HG03469 (cell line): ENCODE results near the gene TMEM247.

Experiments
- ATAC-seq: cut with Tn5 transposase; IDR thresholded peaks from one replicate; pipeline ENCODE4 v1.9.1; 2021; ENCODE audit warnings: mild to moderate bottlenecking, moderate library complexity, moderate number of reproducible peaks; ENCODE audit not compliant: unreplicated experiment

TMEM247 gene

GRCh38 chr2:46488389-46488788 is 9.0 kb downstream of the TMEM247 start:
- ATAC-seq, result no peak

DNA sequence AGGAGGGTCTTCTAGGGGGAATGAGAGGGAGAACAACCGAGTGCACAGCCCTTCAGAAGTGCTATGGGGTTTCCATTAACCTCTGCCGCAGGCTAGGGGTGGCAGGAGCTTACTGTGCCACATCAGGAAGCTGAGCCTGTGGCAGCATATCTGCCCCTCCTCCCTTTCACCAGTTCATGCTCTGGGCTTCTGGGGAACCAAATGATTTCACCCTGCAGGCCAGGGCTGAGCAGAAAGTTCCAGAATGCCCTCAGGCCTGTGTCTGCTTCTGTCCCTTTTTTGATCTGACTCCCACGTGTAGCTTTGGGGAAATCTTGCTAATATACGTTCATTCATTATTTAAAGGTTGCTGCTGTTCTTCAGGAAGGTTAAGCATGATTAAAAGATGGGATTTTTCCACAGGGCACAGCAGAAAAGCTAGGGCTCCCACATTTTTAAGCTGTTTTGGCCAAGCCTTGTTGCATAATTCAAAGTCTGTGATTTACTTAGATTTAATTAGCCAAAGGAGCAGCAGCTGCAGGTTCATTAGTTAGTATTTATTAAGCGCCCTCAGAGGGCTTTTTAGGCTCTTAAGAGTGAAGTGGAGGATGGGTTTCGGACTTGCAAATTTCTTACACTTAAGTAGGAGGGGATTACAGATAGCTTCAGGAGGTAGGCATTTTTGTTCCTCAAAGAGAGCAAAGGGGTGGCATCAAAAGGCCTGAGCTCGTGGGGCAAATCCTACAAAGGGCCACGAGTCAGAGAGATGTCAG is 10.2 kb downstream of the TMEM247 start:
- no peak for ATAC-seq

- ATAC-seq, result no peak
Measured at GRCh38 chr2:46490521-46491141, 11.3 kb downstream of the TMEM247 start.

GRCh38 chr2:46492301-46492700 is 12.9 kb downstream of the TMEM247 start:
- ATAC-seq, result no peak

DNA sequence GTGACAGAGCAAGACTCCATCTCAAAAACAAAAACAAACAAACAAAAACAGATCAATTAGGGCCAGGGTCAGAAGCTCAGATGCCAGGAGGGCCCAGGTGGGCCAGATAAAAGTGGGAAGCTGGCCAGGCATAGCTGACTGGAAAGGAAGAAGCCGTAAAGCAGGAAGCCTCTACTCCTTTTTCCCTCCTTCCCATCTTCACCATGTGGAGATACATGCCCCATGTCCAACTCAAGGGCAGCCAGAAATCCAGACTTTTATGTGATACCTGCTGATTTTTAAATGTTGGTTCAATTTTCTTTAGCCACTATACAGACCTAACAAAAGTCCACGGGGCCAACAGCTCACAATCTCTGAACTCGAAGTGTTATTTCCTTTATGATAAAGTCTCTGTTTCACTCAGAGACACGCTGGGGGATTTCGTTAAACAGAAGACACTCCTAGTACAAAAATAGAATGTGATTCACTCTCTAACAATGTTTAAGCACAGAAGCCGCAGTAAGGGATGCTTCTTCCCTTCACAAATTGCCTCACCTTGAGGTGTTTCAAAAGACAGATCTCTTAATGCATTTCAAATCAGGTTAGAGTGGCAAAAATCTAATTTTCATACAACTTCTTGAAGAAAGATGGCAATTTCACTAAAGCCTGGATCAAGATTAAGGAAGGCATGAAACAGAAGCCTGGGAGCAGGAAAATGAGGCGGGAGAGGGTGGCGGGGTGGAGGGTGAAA is 14.0 kb downstream of the TMEM247 start:
- ATAC-seq, result peak; percentile 63

GRCh38 chr2:46493971-46494250 is 14.5 kb downstream of the TMEM247 start:
- ATAC-seq, result no peak

GRCh38 chr2:46494596-46494995 is 15.2 kb downstream of the TMEM247 start:
- ATAC-seq, result no peak

DNA sequence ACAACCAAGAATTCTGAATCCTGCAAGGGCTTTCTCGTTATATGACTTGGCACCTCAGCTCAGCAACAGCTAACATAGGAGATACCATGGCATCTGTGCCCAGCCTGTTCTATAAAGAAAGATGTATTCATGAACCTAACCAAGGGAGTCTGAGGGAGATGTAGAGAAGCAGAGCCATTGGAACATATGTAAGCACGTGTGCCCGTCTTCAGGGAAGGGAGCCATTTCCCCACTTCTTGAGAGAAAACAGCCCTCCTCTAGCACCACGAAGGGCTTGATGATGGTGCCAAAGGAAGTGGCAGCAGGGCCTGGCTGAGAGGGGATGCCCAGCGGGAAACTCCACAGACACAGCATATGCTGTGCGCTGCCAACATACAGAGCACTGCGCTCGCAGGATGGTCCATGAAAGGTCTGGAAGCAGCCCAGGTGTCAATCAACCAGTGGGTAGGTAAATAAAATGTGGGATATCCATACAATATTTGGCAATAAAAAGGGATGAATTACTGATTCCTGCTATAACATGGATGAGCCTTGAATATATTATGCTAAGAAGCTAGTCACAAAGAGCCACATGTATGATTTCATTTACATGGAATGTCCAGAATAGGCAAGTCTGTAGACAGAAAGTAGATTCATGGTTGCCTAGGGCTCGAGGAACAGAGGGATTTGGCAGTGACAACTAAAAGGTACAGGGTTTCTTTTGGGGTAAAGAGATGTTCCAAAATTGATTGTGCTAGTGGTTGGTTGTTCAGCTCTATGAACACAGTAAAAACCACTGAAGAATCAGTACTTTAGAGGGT is 16.1 kb downstream of the TMEM247 start:
- no peak for ATAC-seq

DNA sequence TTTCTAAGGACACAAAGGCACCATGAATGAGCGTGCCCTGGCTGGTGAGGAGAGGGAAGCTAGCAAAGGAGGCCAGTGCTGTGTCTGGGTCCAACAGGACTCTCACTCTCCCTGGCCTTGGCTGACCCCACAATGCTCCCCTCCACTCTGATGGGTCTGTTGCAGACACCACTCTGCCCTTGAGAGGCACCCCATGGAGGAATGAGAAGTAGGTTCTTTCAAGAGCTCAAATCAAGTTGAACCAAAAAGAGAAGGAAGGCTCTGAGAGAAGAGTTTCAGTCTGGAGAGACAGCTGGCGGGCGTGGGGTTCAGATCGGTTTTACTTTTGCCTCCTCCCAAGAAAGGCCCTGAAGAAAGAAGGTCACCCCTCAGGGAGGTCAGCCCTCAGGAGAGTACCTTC is 18.4 kb downstream of the TMEM247 start:
- no peak for ATAC-seq

DNA sequence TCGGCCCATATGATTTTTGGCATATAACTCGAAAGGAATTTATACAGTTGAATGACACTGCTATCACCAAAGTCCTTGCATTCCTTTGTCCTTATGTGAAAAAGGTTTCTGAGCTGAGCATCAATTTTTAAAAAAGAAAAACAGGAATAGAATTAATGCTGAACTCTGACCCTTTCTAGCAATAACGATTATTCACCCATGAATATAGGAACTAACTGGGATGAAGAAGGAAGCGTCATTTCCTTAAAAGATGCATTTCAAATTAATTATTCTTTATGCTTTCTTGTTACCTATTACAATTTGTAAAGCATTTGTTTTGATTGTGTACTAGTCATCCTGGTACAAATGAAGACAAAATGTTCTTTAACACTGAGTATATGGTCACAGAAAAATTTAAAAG is 19.3 kb downstream of the TMEM247 start:
- no peak for ATAC-seq

GRCh38 chr2:46499392-46499785 is 20.0 kb downstream of the TMEM247 start:
- ATAC-seq, result no peak

DNA sequence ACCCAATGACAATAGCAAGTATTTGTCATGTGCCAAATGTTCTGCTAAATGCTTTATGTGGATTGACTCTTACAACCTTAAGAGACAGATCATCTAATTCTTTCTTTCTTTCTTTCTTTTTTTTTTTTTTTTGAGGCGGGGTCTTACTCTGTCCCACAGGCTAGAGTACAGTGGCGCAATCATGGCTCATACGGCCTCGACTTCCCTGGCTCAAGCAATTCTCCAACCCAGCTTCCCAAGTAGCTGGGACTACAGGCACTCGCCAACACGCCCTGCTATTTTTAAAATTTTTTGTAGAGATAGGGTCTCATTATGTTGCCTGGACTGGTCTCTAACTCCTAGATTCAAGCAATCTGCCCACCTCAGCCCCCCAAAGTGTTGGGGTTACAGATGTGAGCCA is 21.4 kb downstream of the TMEM247 start:
- ATAC-seq, result no peak

- no peak for ATAC-seq
Measured at GRCh38 chr2:46502291-46502885, 23.0 kb downstream of the TMEM247 start.

GRCh38 chr2:46503686-46504085 is 24.3 kb downstream of the TMEM247 start:
- ATAC-seq, result no peak

- no peak for ATAC-seq
Measured at GRCh38 chr2:46504221-46504620, 24.9 kb downstream of the TMEM247 start.

GRCh38 chr2:46504685-46505471 is 25.5 kb downstream of the TMEM247 start:
- no peak for ATAC-seq

DNA sequence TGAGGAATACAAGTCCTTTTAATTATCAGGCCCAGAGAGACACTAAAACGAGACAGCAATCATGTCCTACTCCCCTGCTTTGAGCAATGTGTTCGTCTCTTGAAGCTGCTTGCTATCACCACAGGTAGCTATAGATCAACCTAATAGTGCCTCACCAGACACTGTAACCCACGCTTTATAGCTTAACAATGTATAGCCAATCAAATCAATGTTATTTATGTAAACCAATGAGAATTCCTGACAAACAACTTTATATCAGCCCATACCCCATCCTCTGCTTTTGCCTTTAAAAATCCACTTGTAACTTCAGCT is 26.1 kb downstream of the TMEM247 start:
- no peak for ATAC-seq

GRCh38 chr2:46506131-46506706 is 26.9 kb downstream of the TMEM247 start:
- no peak for ATAC-seq

GRCh38 chr2:46508312-46508711 is 28.9 kb downstream of the TMEM247 start:
- ATAC-seq, result no peak

DNA sequence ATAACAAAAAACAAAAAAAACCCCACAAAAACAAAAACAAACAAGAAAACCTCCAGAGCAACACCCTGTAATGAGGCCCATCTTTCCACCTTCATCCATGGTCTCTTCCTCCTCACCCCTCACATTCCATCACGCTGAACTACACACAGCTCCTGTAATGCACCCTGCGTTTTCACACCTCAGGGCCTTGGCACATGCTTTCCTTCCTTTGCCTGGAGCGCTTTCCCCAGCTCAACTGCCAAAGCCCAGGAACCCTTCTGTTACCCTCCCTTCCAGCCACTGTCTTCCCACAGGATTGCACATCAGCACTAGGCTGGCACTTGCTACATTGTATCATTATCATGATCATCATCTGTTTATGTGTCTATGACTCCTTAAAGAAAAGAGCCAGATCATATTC is 29.4 kb downstream of the TMEM247 start:
- no peak for ATAC-seq
